ENCODE data around the gene MYO9A. TPM values are rescaled to one million over a fixed set of nuclear protein-coding genes. Genes with fewer than 3 reads are reported as not detected.

The MYO9A gene
- total and polyA plus RNA-seq, 2 donors (not counting 1 experiment from before 2014, with no cell fraction given): 6.2 to 66.1 TPM

DNA sequence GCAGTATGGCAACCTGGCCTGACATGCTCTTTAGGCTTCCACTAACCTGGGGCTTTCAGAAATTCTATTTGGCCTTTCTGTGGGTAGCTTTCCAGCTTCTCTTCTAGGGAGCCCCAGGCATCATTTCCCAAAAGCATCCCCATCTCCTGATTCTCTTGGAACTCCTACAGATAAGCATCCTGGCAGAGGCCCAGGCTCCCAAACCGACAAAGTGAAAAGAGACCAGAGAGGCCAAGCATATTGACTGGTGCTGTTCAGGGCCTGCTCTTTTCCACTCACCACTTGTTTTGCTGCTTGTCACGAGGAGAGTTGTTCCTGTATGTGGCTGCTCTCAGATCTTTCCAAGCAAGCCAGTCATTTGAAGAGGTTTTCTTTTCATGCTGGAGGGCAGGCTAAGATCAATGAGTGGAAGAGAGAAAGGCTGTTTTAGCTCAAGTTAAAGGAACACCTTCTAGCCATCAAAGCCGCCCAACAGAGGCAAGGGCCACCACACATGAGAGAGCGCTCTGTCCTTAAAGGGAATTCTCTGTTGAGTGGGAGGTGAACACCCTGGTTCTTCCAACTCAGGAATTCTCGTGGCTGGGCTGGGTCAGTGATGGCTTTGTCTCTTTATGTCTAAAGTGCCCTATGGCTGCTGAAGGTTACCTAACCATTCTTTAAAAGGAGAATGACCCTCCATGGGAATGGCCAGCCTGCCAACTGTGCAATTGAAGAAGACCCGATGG is 338.7 kb downstream of the MYO9A start:
- no peaks in the 10 kb centered on the region for H4K20me1 ChIP-seq (ENCODE audit: control insufficient read depth, insufficient read depth, low read length, poor library complexity, severe bottlenecking)
- Mint-ChIP-seq H3K27ac (no peak overlapping the region), H3K27me3 (peaks cover 11% of the 10 kb centered on the region), H3K9me3 (ENCODE audit: insufficient read depth) (no peaks in the 10 kb centered on the region), H3K4me3 (no peak overlapping the region), H3K4me1 (peaks cover 3% of the 10 kb centered on the region)
- no peaks in the 10 kb centered on the region for H3K79me2 ChIP-seq (ENCODE audit: control insufficient read depth, insufficient read depth, low read length)
- no peaks in the 10 kb centered on the region for H3K27me3 ChIP-seq (replicated peaks in 1 of 4; ENCODE audit: control extremely low read depth in 1 of 4, control insufficient read depth in 3 of 4, insufficient read depth in 4 of 4, low read length in 3 of 4)
- H2AFZ ChIP-seq (ENCODE audit: insufficient read depth, low read depth, low read length, poor library complexity, severe bottlenecking): no peak overlapping the region
- intact Hi-C loops (cut with micrococcal nuclease): no loop called here
- H3K4me3 ChIP-seq (ENCODE audit: control extremely low read depth in 1 of 5, extremely low read depth in 1 of 5, insufficient read depth in 1 of 5, low read depth in 2 of 5, low read length in 4 of 5): no peak overlapping the region
- WGBS (ENCODE audit: insufficient coverage): 100% methylated on average over 3 of the region's 6 CpGs
- ChIA-PET POLR2A (no interaction called here), CTCF (interaction anchor here (3.8 to 4.9 kb wide), 3 partner anchors 24 to 378 kb away, joined by 17 to 86 read pairs (median 19); no protein-coding TSS in a partner anchor)
- H3K9me3 ChIP-seq (ENCODE audit: control extremely low read depth in 1 of 3, control insufficient read depth in 2 of 3, insufficient read depth in 1 of 3, low read length in 2 of 3): no peaks in the 10 kb centered on the region
- no peak overlapping the region for H3K9ac ChIP-seq (ENCODE audit: low read length)
- ATAC-seq (ENCODE audit: low read depth): no peak
- no peak overlapping the region for H3K4me2 ChIP-seq (replicated peaks; ENCODE audit: low read depth, low read length, poor library complexity, severe bottlenecking)
- H3K4me1 ChIP-seq (ENCODE audit: control insufficient read depth in 2 of 2, insufficient read depth in 2 of 2, low read length in 2 of 2): no peaks in the 10 kb centered on the region
- no peak for TF ChIP-seq EZH2 (IDR thresholded peaks at IDR 0.05; ENCODE audit: borderline replicate concordance, insufficient read depth, low read depth, low read length, poor library complexity, severe bottlenecking)
- TF ChIP-seq, protein P1, sequence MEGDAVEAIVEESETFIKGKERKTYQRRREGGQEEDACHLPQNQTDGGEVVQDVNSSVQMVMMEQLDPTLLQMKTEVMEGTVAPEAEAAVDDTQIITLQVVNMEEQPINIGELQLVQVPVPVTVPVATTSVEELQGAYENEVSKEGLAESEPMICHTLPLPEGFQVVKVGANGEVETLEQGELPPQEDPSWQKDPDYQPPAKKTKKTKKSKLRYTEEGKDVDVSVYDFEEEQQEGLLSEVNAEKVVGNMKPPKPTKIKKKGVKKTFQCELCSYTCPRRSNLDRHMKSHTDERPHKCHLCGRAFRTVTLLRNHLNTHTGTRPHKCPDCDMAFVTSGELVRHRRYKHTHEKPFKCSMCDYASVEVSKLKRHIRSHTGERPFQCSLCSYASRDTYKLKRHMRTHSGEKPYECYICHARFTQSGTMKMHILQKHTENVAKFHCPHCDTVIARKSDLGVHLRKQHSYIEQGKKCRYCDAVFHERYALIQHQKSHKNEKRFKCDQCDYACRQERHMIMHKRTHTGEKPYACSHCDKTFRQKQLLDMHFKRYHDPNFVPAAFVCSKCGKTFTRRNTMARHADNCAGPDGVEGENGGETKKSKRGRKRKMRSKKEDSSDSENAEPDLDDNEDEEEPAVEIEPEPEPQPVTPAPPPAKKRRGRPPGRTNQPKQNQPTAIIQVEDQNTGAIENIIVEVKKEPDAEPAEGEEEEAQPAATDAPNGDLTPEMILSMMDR (IDR thresholded peaks at IDR 0.05): no peak
- no peaks in the 10 kb centered on the region for H3K36me3 ChIP-seq (replicated peaks in 1 of 2; ENCODE audit: control extremely low read depth in 1 of 2, control insufficient read depth in 1 of 2, extremely low read depth in 1 of 2, insufficient read depth in 2 of 2, low read length in 1 of 2)
- H3K27ac ChIP-seq (ENCODE audit: low read length in 2 of 2): no peak overlapping the region
- DNase-seq: no peak

DNA sequence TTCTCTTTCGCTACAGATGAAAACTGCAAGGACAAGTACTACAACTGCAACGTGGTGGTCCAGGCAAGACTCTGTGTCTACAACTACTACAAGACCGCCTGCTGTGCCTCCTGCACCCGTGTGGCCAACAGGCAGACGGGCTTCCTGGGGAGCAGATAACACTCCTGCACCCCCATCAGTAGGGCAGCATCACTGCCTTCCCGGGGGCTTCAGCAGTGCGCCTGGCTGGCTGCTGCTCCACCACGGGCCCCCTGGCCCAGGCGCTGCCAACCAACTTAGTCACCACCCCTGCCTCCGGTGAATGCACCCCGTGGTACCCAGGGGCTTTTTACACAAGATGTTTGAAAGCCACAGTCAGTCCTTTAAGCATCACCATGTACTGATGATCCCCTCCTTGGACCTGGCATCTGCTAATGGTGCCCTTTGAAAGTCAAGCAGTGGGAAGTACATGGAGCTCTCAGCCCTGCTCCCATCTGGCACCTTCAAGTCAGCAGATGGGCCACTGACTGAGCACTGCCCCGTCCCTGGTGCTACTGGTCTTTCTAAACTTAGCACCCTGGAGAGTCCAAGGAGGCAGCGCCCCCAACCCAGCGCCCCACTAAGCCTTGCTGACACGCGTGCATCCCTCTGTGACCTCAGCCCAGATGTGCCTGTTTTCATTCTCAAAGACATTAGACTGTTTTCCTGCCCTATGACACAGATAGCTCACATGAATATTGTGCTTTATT is 340.6 kb downstream of the MYO9A start:
- CTCF ChIA-PET: interaction anchor here (0.9 to 4.9 kb wide), 4 partner anchors 34 to 380 kb away, joined by 3 to 86 read pairs (median 10); no protein-coding TSS in a partner anchor
- Histone ChIP-seq H4K20me1 (ENCODE audit: control insufficient read depth, insufficient read depth, low read length, poor library complexity, severe bottlenecking) (no peaks in the 10 kb centered on the region), H3K36me3 (replicated peaks in 1 of 2; ENCODE audit: control extremely low read depth in 1 of 2, control insufficient read depth in 1 of 2, extremely low read depth in 1 of 2, insufficient read depth in 2 of 2, low read length in 1 of 2) (no peaks in the 10 kb centered on the region), H3K4me2 (replicated peaks; ENCODE audit: low read depth, low read length, poor library complexity, severe bottlenecking) (no peak overlapping the region), H3K27me3 (replicated peaks in 1 of 4; ENCODE audit: control extremely low read depth in 1 of 4, control insufficient read depth in 3 of 4, insufficient read depth in 4 of 4, low read length in 3 of 4) (no peaks in the 10 kb centered on the region), H3K4me3 (ENCODE audit: control extremely low read depth in 1 of 5, extremely low read depth in 1 of 5, insufficient read depth in 1 of 5, low read depth in 2 of 5, low read length in 4 of 5) (no peak overlapping the region), H3K27ac (ENCODE audit: low read length in 2 of 2) (no peak overlapping the region), H3K9me3 (ENCODE audit: control extremely low read depth in 1 of 3, control insufficient read depth in 2 of 3, insufficient read depth in 1 of 3, low read length in 2 of 3) (no peaks in the 10 kb centered on the region), H3K79me2 (ENCODE audit: control insufficient read depth, insufficient read depth, low read length) (no peaks in the 10 kb centered on the region), H2AFZ (ENCODE audit: insufficient read depth, low read depth, low read length, poor library complexity, severe bottlenecking) (no peak overlapping the region), H3K9ac (ENCODE audit: low read length) (no peak overlapping the region), H3K4me1 (ENCODE audit: control insufficient read depth in 2 of 2, insufficient read depth in 2 of 2, low read length in 2 of 2) (no peaks in the 10 kb centered on the region)
- intact Hi-C loops (cut with micrococcal nuclease): no loop called here
- no peak overlapping the region for H3K27ac Mint-ChIP-seq
- H3K4me1 Mint-ChIP-seq: peaks cover 3% of the 10 kb centered on the region
- DNase-seq: no peak
- no peaks in the 10 kb centered on the region for H3K9me3 Mint-ChIP-seq (ENCODE audit: insufficient read depth)
- TF ChIP-seq, protein P1 (IDR thresholded peaks at IDR 0.05): no peak
- TF ChIP-seq EZH2 (IDR thresholded peaks at IDR 0.05; ENCODE audit: borderline replicate concordance, insufficient read depth, low read depth, low read length, poor library complexity, severe bottlenecking): no peak
- 85% methylated on average over 16 of the region's 16 CpGs for WGBS (ENCODE audit: insufficient coverage)
- peaks cover 8% of the 10 kb centered on the region for H3K27me3 Mint-ChIP-seq
- ATAC-seq (ENCODE audit: low read depth): no peak
- no peak overlapping the region for H3K4me3 Mint-ChIP-seq
- POLR2A ChIA-PET: no interaction called here

Measured in B cell (primary cell).